Peyer's patch (tissue), 4 donors: Measurements from ENCODE around the gene POLR3GL.

Experiments
- POLR2A ChIP-seq, 2 donors: fragments of 450-650 bp; IDR thresholded peaks; one replicate each; pipeline ENCODE4 v1.5.1; 2017; ENCODE audit warnings: antibody characterized with exemption in 2 of 2, mild to moderate bottlenecking in 2 of 2, moderate library complexity in 2 of 2
- TF ChIP-seq, protein P1 (sequence below), 6 experiments: fragments of 450-650 bp in 4 of 6; fragments of 200-600 bp in 2 of 6; sonication (generic) in 1 of 6; IDR thresholded peaks; one replicate each; pipeline ENCODE4 v1.5.1; 2017 to 2019; ENCODE audit warnings: antibody characterized with exemption in 6 of 6, mild to moderate bottlenecking in 3 of 6, moderate library complexity in 1 of 6

DNA sequence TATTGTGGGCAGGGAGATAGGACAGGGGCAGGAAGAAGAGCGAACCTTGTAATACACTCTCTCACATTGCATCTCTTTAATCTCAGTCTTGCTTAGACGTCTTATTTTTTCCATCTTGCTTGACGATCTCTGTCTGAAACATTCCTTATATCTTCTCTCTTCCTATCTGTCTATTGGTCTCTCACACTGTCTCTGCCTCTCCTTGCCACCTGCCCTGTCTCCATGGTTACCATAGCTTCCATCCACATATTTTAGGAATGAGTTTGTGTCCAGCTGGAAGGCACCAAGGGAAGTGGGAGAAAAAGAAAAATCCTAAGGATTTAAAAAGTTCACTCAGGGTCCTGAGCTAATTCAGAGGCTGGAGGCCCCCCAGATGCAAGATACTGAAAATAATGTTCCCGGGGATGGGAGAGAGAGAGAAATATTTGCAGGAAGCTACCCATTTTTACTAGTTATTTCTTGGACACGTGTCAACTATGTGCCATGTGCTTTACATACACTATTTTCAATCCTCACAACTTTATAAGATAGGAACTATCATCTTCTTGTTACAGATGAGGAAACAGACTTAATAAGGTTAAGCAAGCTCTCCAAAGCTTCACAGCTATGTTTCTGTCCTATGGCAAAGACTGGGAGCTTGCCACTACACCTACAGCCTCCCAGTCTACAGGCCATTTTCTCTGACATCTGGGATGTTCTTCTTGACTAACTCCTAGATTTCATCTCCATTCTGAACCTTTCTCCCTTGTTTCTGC is 1.0 kb upstream of the POLR3GL start:
- TF ChIP-seq, protein P1, sequence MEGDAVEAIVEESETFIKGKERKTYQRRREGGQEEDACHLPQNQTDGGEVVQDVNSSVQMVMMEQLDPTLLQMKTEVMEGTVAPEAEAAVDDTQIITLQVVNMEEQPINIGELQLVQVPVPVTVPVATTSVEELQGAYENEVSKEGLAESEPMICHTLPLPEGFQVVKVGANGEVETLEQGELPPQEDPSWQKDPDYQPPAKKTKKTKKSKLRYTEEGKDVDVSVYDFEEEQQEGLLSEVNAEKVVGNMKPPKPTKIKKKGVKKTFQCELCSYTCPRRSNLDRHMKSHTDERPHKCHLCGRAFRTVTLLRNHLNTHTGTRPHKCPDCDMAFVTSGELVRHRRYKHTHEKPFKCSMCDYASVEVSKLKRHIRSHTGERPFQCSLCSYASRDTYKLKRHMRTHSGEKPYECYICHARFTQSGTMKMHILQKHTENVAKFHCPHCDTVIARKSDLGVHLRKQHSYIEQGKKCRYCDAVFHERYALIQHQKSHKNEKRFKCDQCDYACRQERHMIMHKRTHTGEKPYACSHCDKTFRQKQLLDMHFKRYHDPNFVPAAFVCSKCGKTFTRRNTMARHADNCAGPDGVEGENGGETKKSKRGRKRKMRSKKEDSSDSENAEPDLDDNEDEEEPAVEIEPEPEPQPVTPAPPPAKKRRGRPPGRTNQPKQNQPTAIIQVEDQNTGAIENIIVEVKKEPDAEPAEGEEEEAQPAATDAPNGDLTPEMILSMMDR (IDR thresholded peaks at IDR 0.05): no peak
- TF ChIP-seq POLR2A (IDR thresholded peaks at IDR 0.05): no peak
